GM15510 (cell line): Measurements from ENCODE around the gene MACROD2.

ENCODE experiments used
- POLR2A ChIP-seq: IDR thresholded peaks from 3 replicates; pipeline ENCODE4 v1.6.1; 2011; ENCODE audit warnings: borderline replicate concordance; ENCODE audit not compliant: insufficient read length; ENCODE audit errors: extremely low read depth

MACROD2 gene

GRCh38 chr20:15076785-15077184, 1081.5 kb downstream of the MACROD2 start:
- no peak for TF ChIP-seq POLR2A

- TF ChIP-seq POLR2A = no peak
Measured at GRCh38 chr20:15077733-15078250, 1082.5 kb downstream of the MACROD2 start.

DNA sequence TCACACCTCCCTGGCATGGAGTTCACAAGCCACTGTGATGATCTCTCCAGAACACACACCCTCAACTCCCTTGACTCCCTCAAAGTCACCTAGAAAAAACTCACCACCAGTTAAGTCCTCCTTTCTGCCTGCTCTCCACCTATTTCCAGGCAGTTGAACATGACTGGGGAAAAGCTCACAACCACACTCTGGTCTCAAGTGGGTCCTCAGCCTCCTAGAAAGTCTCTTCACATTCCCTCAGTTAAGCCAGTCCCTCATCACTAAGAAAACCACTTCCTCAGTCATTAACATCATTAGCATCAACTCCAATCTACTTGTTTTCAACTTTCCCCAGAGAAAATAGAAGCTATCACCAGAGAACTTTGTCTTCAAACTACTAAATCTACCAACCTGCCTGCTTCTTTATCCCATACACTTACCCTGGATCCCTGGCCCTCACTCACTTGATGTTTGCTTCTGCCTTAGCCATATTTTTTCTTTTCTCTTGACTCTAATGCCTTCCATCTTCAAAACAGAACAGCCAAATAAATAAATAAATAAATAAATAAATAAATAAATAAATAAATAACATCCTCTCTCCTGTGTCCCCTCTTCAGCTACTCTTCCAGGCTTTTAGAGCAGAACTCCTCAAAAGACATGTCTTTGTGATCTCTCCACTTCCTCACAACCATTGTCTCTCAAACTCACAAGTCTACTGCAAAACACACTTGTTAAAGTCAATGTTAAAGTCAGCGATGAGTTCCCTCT, 1084.5 kb downstream of the MACROD2 start:
- TF ChIP-seq POLR2A = no peak

DNA sequence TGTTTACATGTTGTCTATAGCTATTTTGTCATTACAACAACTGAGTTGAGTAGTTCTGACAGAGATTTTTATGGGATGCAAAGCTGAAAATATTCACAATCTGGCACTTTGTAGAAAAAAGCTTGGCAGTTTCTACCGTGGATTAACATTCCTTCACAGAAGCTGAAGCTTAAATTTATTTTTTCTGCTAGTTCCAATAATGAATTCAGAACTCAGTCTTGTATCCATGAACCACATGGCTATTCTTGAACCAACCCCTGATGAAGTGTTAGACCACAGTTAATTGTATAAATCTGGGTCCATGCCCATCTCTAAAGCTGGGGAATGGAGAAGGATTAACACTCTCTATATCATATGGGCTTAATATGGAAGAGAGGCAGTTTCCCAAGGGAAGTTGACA, 1085.9 kb downstream of the MACROD2 start:
- TF ChIP-seq POLR2A = no peak

GRCh38 chr20:15091421-15092037, 1096.2 kb downstream of the MACROD2 start:
- no peak for TF ChIP-seq POLR2A

GRCh38 chr20:15098351-15098750, 1103.0 kb downstream of the MACROD2 start:
- TF ChIP-seq POLR2A = no peak

GRCh38 chr20:15099130-15099529, 1103.8 kb downstream of the MACROD2 start:
- TF ChIP-seq POLR2A = no peak

DNA sequence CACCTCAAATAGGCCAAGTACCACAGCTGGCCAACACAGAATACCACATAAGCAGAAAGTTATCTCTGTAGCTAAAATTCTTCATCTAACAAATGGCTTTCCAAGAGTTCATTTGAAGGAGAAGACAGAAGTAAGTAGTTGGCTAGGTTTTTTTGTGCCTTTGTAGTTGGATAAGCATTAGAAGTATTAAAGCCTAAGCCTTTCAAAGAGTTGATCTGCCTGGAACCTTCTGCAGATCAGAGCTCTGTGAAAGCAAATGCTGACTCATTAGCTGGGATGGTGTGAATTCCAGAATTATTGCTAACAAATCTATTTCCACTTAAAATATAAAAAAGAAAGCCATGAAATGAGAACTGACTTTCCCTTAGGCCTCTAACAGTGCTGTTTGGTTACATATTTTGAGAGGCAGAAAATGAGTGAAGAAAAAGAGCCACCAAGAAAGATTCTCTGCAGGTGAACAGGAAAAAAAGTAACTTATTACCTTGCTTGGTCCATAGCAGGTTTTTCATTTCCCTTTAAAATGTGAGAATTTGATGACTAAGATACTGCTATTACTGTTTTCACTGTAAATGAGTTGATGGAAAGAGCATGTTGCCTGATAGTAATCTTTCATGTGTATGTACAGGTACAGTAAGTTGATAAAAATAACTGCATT, 1105.3 kb downstream of the MACROD2 start:
- TF ChIP-seq POLR2A = no peak

- no peak for TF ChIP-seq POLR2A
Measured at GRCh38 chr20:15107931-15108330, 1112.6 kb downstream of the MACROD2 start.

GRCh38 chr20:15109494-15109893, 1114.2 kb downstream of the MACROD2 start:
- TF ChIP-seq POLR2A = no peak

GRCh38 chr20:15111654-15112053, 1116.3 kb downstream of the MACROD2 start:
- TF ChIP-seq POLR2A = no peak

DNA sequence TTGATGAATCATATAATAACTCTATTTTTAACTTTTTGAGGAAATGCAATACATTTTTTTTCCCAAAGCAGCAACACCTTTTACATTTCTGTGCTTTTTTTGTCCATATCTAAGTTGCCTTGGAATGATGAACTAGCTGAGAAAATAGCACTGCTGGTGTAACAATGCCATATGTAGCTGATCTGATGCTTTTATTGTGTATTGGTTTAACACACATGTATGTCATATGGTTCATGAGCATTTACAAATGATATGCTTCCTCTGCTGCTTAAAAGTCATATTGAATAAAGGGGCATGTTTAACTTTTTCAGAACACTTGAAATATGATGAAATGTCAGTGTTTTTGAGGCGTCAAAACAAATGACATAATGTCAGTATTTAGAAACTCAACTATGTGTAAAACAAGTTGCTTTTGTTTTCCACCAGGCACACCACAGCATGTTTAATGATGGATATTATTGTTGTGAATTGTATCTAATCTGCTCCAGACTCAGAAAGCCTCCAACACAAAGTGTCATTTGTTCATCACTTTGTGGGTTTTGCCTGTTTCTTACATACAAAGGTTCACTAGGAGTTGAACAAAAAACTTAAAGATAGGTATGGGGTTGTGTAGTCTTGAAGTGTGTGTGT, 1117.9 kb downstream of the MACROD2 start:
- TF ChIP-seq POLR2A = no peak

GRCh38 chr20:15119852-15120487, 1124.7 kb downstream of the MACROD2 start:
- TF ChIP-seq POLR2A = no peak

- no peak for TF ChIP-seq POLR2A
Measured at GRCh38 chr20:15122613-15123012, 1127.3 kb downstream of the MACROD2 start.

DNA sequence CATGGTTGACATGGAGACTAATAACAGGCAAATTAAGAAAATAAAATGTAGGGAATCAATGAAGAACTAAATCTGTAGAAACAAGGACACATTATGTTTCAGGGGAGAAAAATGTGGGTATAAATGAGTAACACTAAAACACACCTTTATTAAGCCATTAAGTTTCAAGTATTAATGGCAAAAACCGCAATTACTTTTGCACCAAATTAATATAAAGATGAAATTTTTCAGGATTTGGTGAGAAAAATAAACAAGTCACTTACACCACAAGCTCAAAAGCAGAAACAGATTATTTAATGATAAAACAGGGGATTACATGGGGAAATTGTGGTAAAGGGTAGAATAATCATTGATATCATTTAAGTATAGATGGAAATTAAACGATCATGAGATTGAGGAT, 1135.9 kb downstream of the MACROD2 start:
- no peak for TF ChIP-seq POLR2A
